ENCODE results near the gene SLC4A4. TPM values are rescaled to one million over a fixed set of nuclear protein-coding genes. Genes with fewer than 3 reads are reported as not detected.

The SLC4A4 gene
- total RNA-seq, 1 experiment from 2014 or later = 0.92 TPM

- H3K27ac ChIP-seq (ENCODE audit: insufficient read length, low read depth, low read length) = peak overlapping the region; percentile 14
- no peak overlapping the region for H4K5ac ChIP-seq (ENCODE audit: insufficient read length, low read depth, low read length)
- no peak overlapping the region for H2BK20ac ChIP-seq (ENCODE audit: low read depth, low read length, poor library complexity, severe bottlenecking)
- no peak overlapping the region for H3K18ac ChIP-seq (ENCODE audit: insufficient read length, low read depth, low read length)
- no peak overlapping the region for H3K9ac ChIP-seq (ENCODE audit: extremely low read depth, insufficient read length, low read length)
- no peaks in the 10 kb centered on the region for H3K23me2 ChIP-seq (ENCODE audit: insufficient read length, low read depth, low read length, poor library complexity, severe bottlenecking)
- no peak overlapping the region for H3T11ph ChIP-seq (ENCODE audit: low read length)
- Mint-ChIP-seq H3K27me3 (ENCODE audit: low read depth) (no peaks in the 10 kb centered on the region; the same call in 1 of the 2 replicates), H3K4me3 (peak overlapping the region; percentile 11 to 47; a peak in 3 of 5 replicates), H3K27ac (peak overlapping the region; percentile 22 to 97 (median 53); a peak in 6 of 7 replicates), H3K4me1 (peaks cover 22 to 35% of the 10 kb centered on the region in 2 experiments), H3K9me3 (peaks cover 3 to 4% of the 10 kb centered on the region in 2 experiments; a peak in 4 of 5 replicates), H3K36me3 (ENCODE audit: insufficient read depth in 1 of 3, low read depth in 3 of 3) (peaks cover 0 to 7% (median 5%) of the 10 kb centered on the region in 3 experiments; a peak in 5 of 7 replicates)
- H3K79me2 ChIP-seq (ENCODE audit: insufficient read depth, low read length) = no peaks in the 10 kb centered on the region
- H3K14ac ChIP-seq (ENCODE audit: insufficient read depth, low read length) = no peak overlapping the region
- H2BK12ac ChIP-seq (ENCODE audit: insufficient read length, low read depth, low read length) = no peak overlapping the region
- no peak overlapping the region for H4K91ac ChIP-seq (ENCODE audit: insufficient read length, low read depth, low read length)
- no peak overlapping the region for H2AFZ ChIP-seq (ENCODE audit: low read length)
- H2AK5ac ChIP-seq (ENCODE audit: insufficient read length, low read length) = no peak overlapping the region
- no peak overlapping the region for H2BK15ac ChIP-seq (ENCODE audit: low read depth, low read length)
- H3K79me1 ChIP-seq (ENCODE audit: insufficient read depth, low read depth, low read length, poor library complexity, severe bottlenecking) = no peaks in the 10 kb centered on the region
- H3K9me3 ChIP-seq (ENCODE audit: control insufficient read depth, low read depth, low read length) = no peaks in the 10 kb centered on the region
- peaks cover 5% of the 10 kb centered on the region; the same call in 1 of the 2 replicates for H3K4me1 ChIP-seq (ENCODE audit: insufficient read depth, low read length)
- no peak overlapping the region for H3K56ac ChIP-seq (ENCODE audit: insufficient read length, low read depth, low read length)
- no peak overlapping the region for H3K4ac ChIP-seq (ENCODE audit: low read depth, low read length)
- H4K8ac ChIP-seq (replicated peaks; ENCODE audit: insufficient read length, low read depth, low read length) = no peak overlapping the region
- TF ChIP-seq, protein P1, sequence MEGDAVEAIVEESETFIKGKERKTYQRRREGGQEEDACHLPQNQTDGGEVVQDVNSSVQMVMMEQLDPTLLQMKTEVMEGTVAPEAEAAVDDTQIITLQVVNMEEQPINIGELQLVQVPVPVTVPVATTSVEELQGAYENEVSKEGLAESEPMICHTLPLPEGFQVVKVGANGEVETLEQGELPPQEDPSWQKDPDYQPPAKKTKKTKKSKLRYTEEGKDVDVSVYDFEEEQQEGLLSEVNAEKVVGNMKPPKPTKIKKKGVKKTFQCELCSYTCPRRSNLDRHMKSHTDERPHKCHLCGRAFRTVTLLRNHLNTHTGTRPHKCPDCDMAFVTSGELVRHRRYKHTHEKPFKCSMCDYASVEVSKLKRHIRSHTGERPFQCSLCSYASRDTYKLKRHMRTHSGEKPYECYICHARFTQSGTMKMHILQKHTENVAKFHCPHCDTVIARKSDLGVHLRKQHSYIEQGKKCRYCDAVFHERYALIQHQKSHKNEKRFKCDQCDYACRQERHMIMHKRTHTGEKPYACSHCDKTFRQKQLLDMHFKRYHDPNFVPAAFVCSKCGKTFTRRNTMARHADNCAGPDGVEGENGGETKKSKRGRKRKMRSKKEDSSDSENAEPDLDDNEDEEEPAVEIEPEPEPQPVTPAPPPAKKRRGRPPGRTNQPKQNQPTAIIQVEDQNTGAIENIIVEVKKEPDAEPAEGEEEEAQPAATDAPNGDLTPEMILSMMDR (conservative IDR thresholded peaks at IDR 0.05) = no peak
- H3K23ac ChIP-seq (ENCODE audit: insufficient read length, low read depth, low read length) = no peak overlapping the region
- no peak overlapping the region for H2BK120ac ChIP-seq (ENCODE audit: low read depth, low read length, poor library complexity, severe bottlenecking)
- DNase-seq = no peak
- no peaks in the 10 kb centered on the region for H4K20me1 ChIP-seq (ENCODE audit: control insufficient read depth, insufficient read depth, insufficient read length)
- peak overlapping the region; percentile 36 for H3K4me2 ChIP-seq (ENCODE audit: insufficient read depth, insufficient read length, low read length)
- no peak overlapping the region for H2BK5ac ChIP-seq (ENCODE audit: insufficient read length, low read length)
- H3K27me3 ChIP-seq (ENCODE audit: insufficient read depth, low read length) = no peaks in the 10 kb centered on the region
Measured at GRCh38 chr4:71593311-71593710, 254.5 kb downstream of the SLC4A4 start.

Data from H9 (cell line).